ENCODE measurements around the gene KLHDC7B. TPM values are rescaled to one million over a fixed set of nuclear protein-coding genes. Genes with fewer than 3 reads are reported as not detected.
"Not testable (repeated sequence)": the region's sequence is repeated elsewhere in the genome, so short reads cannot be mapped to it uniquely, and the experiment has no call there.

Gene KLHDC7B
- total RNA-seq, 1 experiment from 2014 or later, result 4.5 TPM

GRCh38 chr22:50508897-50509296, 36.8 kb upstream of the KLHDC7B start:
- peaks cover 20% of the 10 kb centered on the region for H3K4me1 ChIP-seq (ENCODE audit: low read length)
- H3K79me2 ChIP-seq (ENCODE audit: low read length), result peaks cover 59% of the 10 kb centered on the region
- 0 out of 2 replicates have a peak overlapping the region, but pooled peaks have one; percentile 4 for H3K27ac ChIP-seq (ENCODE audit: low read length)
- H2AFZ ChIP-seq (ENCODE audit: low read length), result no peak overlapping the region
- H3K9me2 ChIP-seq (replicated peaks; ENCODE audit: insufficient read depth, low read length), result no peaks in the 10 kb centered on the region
- peak; percentile 46 for DNase-seq
- no peaks in the 10 kb centered on the region for H3K36me3 ChIP-seq (ENCODE audit: insufficient read depth, low read length)
- no peaks in the 10 kb centered on the region for H3K9me3 ChIP-seq (ENCODE audit: low read length)
- H4K20me1 ChIP-seq (ENCODE audit: insufficient read depth, low read depth, low read length), result 0 out of 2 replicates have a peak, but pooled peaks cover 3% of the 10 kb centered on the region
- peak overlapping the region; percentile 98 for H3K4me2 ChIP-seq (ENCODE audit: low read depth, low read length, poor library complexity, severe bottlenecking)
- peak overlapping the region; percentile 94 for H3K4me3 ChIP-seq (ENCODE audit: low read length)
- no peaks in the 10 kb centered on the region for H3K27me3 ChIP-seq (ENCODE audit: low read length)
- peak overlapping the region; percentile 81 for H3K9ac ChIP-seq (ENCODE audit: low read length)

- Histone ChIP-seq H4K20me1 (ENCODE audit: insufficient read depth, low read depth, low read length) (0 out of 2 replicates have a peak, but pooled peaks cover 2% of the 10 kb centered on the region), H3K4me3 (ENCODE audit: low read length) (no peak overlapping the region), H3K27ac (ENCODE audit: low read length) (no peak overlapping the region), H3K4me1 (ENCODE audit: low read length) (peaks cover 11% of the 10 kb centered on the region), H2AFZ (ENCODE audit: low read length) (no peak overlapping the region), H3K4me2 (ENCODE audit: low read depth, low read length, poor library complexity, severe bottlenecking) (no peak overlapping the region), H3K9ac (ENCODE audit: low read length) (no peak overlapping the region), H3K9me3 (ENCODE audit: low read length) (no peaks in the 10 kb centered on the region), H3K9me2 (replicated peaks; ENCODE audit: insufficient read depth, low read length) (no peaks in the 10 kb centered on the region), H3K27me3 (ENCODE audit: low read length) (no peaks in the 10 kb centered on the region), H3K79me2 (ENCODE audit: low read length) (peaks cover 68% of the 10 kb centered on the region), H3K36me3 (ENCODE audit: insufficient read depth, low read length) (peaks cover 3% of the 10 kb centered on the region; the same call in 1 of the 2 replicates)
- no peak for DNase-seq
Measured at GRCh38 chr22:50513175-50513574, 32.5 kb upstream of the KLHDC7B start.

- Histone ChIP-seq H4K20me1 (ENCODE audit: insufficient read depth, low read depth, low read length) (0 out of 2 replicates have a peak, but pooled peaks cover 2% of the 10 kb centered on the region), H3K36me3 (ENCODE audit: insufficient read depth, low read length) (peaks cover 6% of the 10 kb centered on the region; the same call in 1 of the 2 replicates), H3K4me1 (ENCODE audit: low read length) (no peaks in the 10 kb centered on the region), H3K79me2 (ENCODE audit: low read length) (peaks cover 43% of the 10 kb centered on the region), H3K9me2 (replicated peaks; ENCODE audit: insufficient read depth, low read length) (no peaks in the 10 kb centered on the region), H3K9ac (ENCODE audit: low read length) (no peak overlapping the region), H2AFZ (ENCODE audit: low read length) (no peak overlapping the region), H3K27ac (ENCODE audit: low read length) (no peak overlapping the region), H3K9me3 (ENCODE audit: low read length) (no peaks in the 10 kb centered on the region), H3K4me2 (ENCODE audit: low read depth, low read length, poor library complexity, severe bottlenecking) (no peak overlapping the region), H3K4me3 (ENCODE audit: low read length) (no peak overlapping the region), H3K27me3 (ENCODE audit: low read length) (no peaks in the 10 kb centered on the region)
- no peak for DNase-seq
Measured at GRCh38 chr22:50516068-50516467, 29.6 kb upstream of the KLHDC7B start.

DNA sequence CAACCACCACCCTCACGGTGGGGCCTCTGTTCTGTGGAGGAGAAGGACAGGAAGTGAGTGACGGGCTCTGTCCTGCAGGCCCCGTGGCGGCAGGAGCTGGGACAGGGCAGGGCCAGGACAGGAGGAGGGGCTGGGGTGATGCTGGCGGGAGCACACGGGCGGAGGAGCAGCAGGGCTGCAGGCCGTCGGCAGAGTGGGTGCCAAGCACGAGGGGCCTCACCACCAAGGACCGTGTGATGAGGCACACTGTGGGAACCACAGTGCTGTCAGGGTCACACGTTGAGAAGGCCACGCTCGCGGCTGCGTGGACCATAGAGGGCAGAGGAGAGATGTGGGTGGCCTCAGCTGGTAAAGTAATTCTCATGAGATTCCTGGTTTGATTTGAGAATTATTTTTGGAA, 28.8 kb upstream of the KLHDC7B start:
- Histone ChIP-seq H3K9me2 (replicated peaks; ENCODE audit: insufficient read depth, low read length) (no peaks in the 10 kb centered on the region), H4K20me1 (ENCODE audit: insufficient read depth, low read depth, low read length) (0 out of 2 replicates have a peak, but pooled peaks cover 2% of the 10 kb centered on the region), H3K9me3 (ENCODE audit: low read length) (no peaks in the 10 kb centered on the region), H3K79me2 (ENCODE audit: low read length) (peaks cover 43% of the 10 kb centered on the region), H2AFZ (ENCODE audit: low read length) (no peak overlapping the region), H3K4me1 (ENCODE audit: low read length) (no peaks in the 10 kb centered on the region), H3K27me3 (ENCODE audit: low read length) (no peaks in the 10 kb centered on the region), H3K9ac (ENCODE audit: low read length) (no peak overlapping the region), H3K4me3 (ENCODE audit: low read length) (no peak overlapping the region), H3K36me3 (ENCODE audit: insufficient read depth, low read length) (peaks cover 6% of the 10 kb centered on the region; the same call in 1 of the 2 replicates), H3K27ac (ENCODE audit: low read length) (no peak overlapping the region), H3K4me2 (ENCODE audit: low read depth, low read length, poor library complexity, severe bottlenecking) (no peak overlapping the region)
- no peak for DNase-seq

GRCh38 chr22:50517495-50518260, 28.0 kb upstream of the KLHDC7B start:
- Histone ChIP-seq H3K36me3 (ENCODE audit: insufficient read depth, low read length) (peaks cover 6% of the 10 kb centered on the region; the same call in 1 of the 2 replicates), H3K4me2 (ENCODE audit: low read depth, low read length, poor library complexity, severe bottlenecking) (no peak overlapping the region), H3K4me3 (ENCODE audit: low read length) (no peak overlapping the region), H4K20me1 (ENCODE audit: insufficient read depth, low read depth, low read length) (0 out of 2 replicates have a peak, but pooled peaks cover 2% of the 10 kb centered on the region), H2AFZ (ENCODE audit: low read length) (no peak overlapping the region), H3K9me2 (replicated peaks; ENCODE audit: insufficient read depth, low read length) (no peaks in the 10 kb centered on the region), H3K9ac (ENCODE audit: low read length) (no peak overlapping the region), H3K27me3 (ENCODE audit: low read length) (no peaks in the 10 kb centered on the region), H3K9me3 (ENCODE audit: low read length) (no peaks in the 10 kb centered on the region), H3K27ac (ENCODE audit: low read length) (no peak overlapping the region), H3K79me2 (ENCODE audit: low read length) (peaks cover 35% of the 10 kb centered on the region), H3K4me1 (ENCODE audit: low read length) (no peaks in the 10 kb centered on the region)
- no peak for DNase-seq

DNA sequence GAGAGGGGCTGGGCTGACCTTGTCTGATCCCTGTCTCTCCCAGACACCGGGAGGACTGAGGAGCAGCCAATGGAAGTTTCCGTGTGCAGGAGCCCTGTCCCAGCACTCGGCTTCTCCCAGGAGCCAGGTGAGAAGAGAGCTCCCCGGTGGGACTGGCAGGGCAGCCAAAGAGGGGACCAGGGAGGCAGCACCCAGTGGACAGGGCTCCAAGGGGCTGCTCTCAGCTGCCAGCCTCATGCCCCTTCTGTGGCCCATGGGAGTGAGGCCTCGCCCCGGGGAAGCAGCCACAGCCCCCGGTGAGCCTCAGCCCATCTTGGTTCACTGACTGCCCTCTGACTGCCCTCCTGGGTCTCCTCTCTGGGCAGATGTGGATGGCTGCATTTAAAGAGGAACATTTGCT, 27.1 kb upstream of the KLHDC7B start:
- H3K9me2 ChIP-seq (replicated peaks; ENCODE audit: insufficient read depth, low read length), result no peaks in the 10 kb centered on the region
- no peak overlapping the region for H2AFZ ChIP-seq (ENCODE audit: low read length)
- H3K9me3 ChIP-seq (ENCODE audit: low read length), result no peaks in the 10 kb centered on the region
- no peak overlapping the region for H3K4me2 ChIP-seq (ENCODE audit: low read depth, low read length, poor library complexity, severe bottlenecking)
- no peaks in the 10 kb centered on the region for H3K27me3 ChIP-seq (ENCODE audit: low read length)
- H3K27ac ChIP-seq (ENCODE audit: low read length), result no peak overlapping the region
- DNase-seq, result no peak
- peaks cover 9% of the 10 kb centered on the region; the same call in 1 of the 2 replicates for H4K20me1 ChIP-seq (ENCODE audit: insufficient read depth, low read depth, low read length)
- no peak overlapping the region for H3K4me3 ChIP-seq (ENCODE audit: low read length)
- peaks cover 34% of the 10 kb centered on the region for H3K79me2 ChIP-seq (ENCODE audit: low read length)
- peaks cover 3% of the 10 kb centered on the region; the same call in 1 of the 2 replicates for H3K4me1 ChIP-seq (ENCODE audit: low read length)
- peaks cover 6% of the 10 kb centered on the region; the same call in 1 of the 2 replicates for H3K36me3 ChIP-seq (ENCODE audit: insufficient read depth, low read length)
- no peak overlapping the region for H3K9ac ChIP-seq (ENCODE audit: low read length)

DNA sequence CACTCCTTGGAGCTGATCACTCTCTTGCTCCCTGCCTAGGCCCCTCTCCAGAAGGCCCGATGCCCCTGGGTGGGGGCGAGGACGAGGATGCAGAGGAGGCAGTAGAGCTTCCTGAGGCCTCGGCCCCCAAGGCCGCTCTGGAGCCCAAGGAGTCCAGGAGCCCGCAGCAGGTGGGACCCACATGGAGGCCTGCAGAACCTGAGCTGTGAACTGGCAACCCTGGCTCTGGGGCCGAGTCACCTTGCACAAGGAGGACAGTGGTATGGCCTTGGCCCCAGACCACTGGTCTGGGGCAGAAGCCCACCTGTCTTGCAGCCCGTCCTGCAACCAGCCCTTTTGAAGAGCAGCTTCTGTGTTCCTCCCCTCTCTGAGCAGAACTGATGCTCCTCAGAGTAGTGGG, 26.5 kb upstream of the KLHDC7B start:
- Histone ChIP-seq H3K9me2 (replicated peaks; ENCODE audit: insufficient read depth, low read length) (no peaks in the 10 kb centered on the region), H3K4me1 (ENCODE audit: low read length) (peaks cover 9% of the 10 kb centered on the region), H3K4me2 (ENCODE audit: low read depth, low read length, poor library complexity, severe bottlenecking) (no peak overlapping the region), H3K9me3 (ENCODE audit: low read length) (no peaks in the 10 kb centered on the region), H3K27me3 (ENCODE audit: low read length) (no peaks in the 10 kb centered on the region), H3K4me3 (ENCODE audit: low read length) (no peak overlapping the region), H3K36me3 (ENCODE audit: insufficient read depth, low read length) (peaks cover 6% of the 10 kb centered on the region; the same call in 1 of the 2 replicates), H3K9ac (ENCODE audit: low read length) (no peak overlapping the region), H4K20me1 (ENCODE audit: insufficient read depth, low read depth, low read length) (peaks cover 11% of the 10 kb centered on the region), H3K79me2 (ENCODE audit: low read length) (peaks cover 34% of the 10 kb centered on the region), H3K27ac (ENCODE audit: low read length) (no peak overlapping the region), H2AFZ (ENCODE audit: low read length) (no peak overlapping the region)
- DNase-seq, result no peak

- H3K9me2 ChIP-seq (replicated peaks; ENCODE audit: insufficient read depth, low read length); H3K9me3 ChIP-seq (ENCODE audit: low read length); H2AFZ ChIP-seq (ENCODE audit: low read length); H3K9ac ChIP-seq (ENCODE audit: low read length); H3K27me3 ChIP-seq (ENCODE audit: low read length); H3K4me2 ChIP-seq (ENCODE audit: low read depth, low read length, poor library complexity, severe bottlenecking); H3K36me3 ChIP-seq (ENCODE audit: insufficient read depth, low read length); DNase-seq; H3K4me3 ChIP-seq (ENCODE audit: low read length); H3K27ac ChIP-seq (ENCODE audit: low read length): not testable (repeated sequence)
- peaks cover 14% of the 10 kb centered on the region for H4K20me1 ChIP-seq (ENCODE audit: insufficient read depth, low read depth, low read length)
- H3K4me1 ChIP-seq (ENCODE audit: low read length), result peaks cover 16% of the 10 kb centered on the region
- peaks cover 33% of the 10 kb centered on the region for H3K79me2 ChIP-seq (ENCODE audit: low read length)
Measured at GRCh38 chr22:50520184-50520583, 25.5 kb upstream of the KLHDC7B start.

All from Karpas-422 (cell line).